Brain microvascular endothelial cell (primary cell): ENCODE results near the gene ASB18.

ENCODE experiments used
- DNase-seq: peaks from one replicate; pipeline ENCODE4 v3.0.0-alpha.2; 2020
- H3K27ac ChIP-seq: fragments of 250-450 bp; sonication (Bioruptor Pico); 2 replicates; pipeline ENCODE4 v1.5.1; 2020; ENCODE audit warnings: mild to moderate bottlenecking, moderate library complexity
- H3K27me3 ChIP-seq: fragments of 250-450 bp; sonication (Bioruptor Pico); replicated peaks from 2 replicates; pipeline ENCODE4 v1.5.1; 2020; ENCODE audit warnings: mild to moderate bottlenecking
- H3K36me3 ChIP-seq: fragments of 250-450 bp; sonication (Bioruptor Pico); replicated peaks from 2 replicates; pipeline ENCODE4 v1.5.1; 2020; ENCODE audit warnings: mild to moderate bottlenecking
- H3K4me3 ChIP-seq: 2 replicates; pipeline ENCODE4 v1.5.1; 2011; ENCODE audit warnings: low read depth, mild to moderate bottlenecking, control low read depth, low read length, moderate library complexity
- in situ Hi-C: cut with HindIII; loops from 2 replicates; pipeline ENCODE4 v1.10.0; 2017; ENCODE audit warnings: low sequenced_read_pairs, low pct_ligation_motif_present
- TF ChIP-seq, protein P1 (sequence below): IDR thresholded peaks from 2 replicates; pipeline ENCODE4 v1.5.1; 2011; ENCODE audit warnings: low read depth, mild to moderate bottlenecking, moderate library complexity, low read length, control low read depth, inconsistent platforms; ENCODE audit errors: missing control alignments

Gene ASB18

DNA sequence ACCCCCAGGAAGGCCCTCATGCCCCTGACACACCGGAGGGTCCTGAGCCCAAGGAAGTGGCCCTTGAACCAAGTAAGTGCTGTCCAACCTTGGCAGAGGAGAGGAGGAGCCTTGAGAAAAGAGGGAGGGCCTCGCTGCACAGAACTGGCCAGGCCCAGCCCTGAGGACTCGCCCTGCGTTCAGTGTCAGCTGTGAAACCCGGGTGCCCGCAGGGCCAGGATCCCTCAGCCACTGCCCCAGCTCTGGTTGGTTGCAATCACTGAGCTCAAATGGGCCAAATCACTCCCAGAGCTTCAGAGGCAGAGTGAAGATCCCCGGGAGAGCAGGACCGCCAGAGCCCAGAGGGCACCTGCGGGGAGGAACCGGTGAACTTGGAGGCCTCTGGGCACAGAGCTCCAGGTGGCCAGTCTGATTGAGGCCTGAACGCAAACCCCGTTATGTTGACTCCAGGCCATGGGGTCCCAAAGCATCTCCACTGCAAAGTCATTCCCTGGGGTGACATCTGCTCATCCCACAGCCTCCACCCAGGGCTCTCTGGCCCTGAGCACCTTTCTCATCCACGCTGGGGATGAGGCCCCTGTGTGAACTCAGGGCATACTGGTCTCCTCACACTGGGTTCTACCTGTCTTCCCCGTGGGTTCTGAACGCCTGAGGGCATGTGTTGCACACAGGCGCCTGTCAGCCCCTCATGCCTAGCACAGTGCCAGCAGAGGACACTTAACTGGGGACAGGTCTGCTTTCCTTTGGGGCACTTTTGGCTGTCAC, 107.9 kb downstream of the ASB18 start:
- H3K36me3 ChIP-seq: no peaks in the 10 kb centered on the region
- DNase-seq: no peak
- no peak overlapping the region for H3K4me3 ChIP-seq
- H3K27me3 ChIP-seq: peaks cover 2% of the 10 kb centered on the region
- no peak overlapping the region for H3K27ac ChIP-seq
- in situ Hi-C loops: no loop called here
- TF ChIP-seq, protein P1, sequence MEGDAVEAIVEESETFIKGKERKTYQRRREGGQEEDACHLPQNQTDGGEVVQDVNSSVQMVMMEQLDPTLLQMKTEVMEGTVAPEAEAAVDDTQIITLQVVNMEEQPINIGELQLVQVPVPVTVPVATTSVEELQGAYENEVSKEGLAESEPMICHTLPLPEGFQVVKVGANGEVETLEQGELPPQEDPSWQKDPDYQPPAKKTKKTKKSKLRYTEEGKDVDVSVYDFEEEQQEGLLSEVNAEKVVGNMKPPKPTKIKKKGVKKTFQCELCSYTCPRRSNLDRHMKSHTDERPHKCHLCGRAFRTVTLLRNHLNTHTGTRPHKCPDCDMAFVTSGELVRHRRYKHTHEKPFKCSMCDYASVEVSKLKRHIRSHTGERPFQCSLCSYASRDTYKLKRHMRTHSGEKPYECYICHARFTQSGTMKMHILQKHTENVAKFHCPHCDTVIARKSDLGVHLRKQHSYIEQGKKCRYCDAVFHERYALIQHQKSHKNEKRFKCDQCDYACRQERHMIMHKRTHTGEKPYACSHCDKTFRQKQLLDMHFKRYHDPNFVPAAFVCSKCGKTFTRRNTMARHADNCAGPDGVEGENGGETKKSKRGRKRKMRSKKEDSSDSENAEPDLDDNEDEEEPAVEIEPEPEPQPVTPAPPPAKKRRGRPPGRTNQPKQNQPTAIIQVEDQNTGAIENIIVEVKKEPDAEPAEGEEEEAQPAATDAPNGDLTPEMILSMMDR: no peak

DNA sequence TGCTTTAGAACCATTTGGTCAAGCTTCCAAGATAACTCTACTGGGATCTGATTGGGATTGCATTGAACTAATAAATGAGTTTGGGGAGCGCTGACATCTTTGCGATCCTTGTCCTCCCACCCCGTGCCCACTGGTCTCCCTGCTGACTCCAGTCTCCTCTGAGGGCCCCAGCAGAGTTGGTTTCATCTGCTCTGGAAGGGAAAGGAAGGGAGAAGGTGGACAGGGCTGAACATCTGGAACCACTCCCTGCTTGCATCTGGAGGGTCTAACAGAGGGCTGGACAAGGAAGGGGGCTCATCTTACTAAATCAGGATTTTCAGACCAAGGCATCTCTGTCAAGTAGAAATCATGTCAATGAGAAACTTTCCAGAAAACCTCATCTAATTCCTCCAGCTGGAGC, 108.8 kb downstream of the ASB18 start:
- Histone ChIP-seq H3K27ac (no peak overlapping the region), H3K36me3 (no peaks in the 10 kb centered on the region), H3K4me3 (no peak overlapping the region), H3K27me3 (peaks cover 2% of the 10 kb centered on the region)
- TF ChIP-seq, protein P1: no peak
- in situ Hi-C loops: no loop called here
- DNase-seq: no peak

DNA sequence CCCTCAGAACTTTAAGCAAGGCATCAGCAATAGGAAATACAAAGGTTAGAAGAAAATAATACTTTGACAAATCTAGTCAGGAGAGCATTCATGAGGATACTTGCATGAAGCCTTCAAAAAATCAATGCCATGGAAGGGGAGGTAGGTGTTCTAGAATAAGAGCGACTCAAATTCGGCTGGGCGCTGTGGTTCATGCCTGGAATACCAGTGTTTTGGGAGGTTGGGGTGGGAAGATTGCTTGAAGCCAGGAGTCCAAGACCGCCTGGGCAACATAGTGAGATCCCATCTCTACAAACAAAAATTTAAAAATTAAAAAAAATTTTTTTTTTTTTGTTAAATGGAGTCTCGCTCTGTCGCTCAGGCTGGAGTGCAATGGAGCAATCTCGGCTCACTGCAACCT, 117.8 kb downstream of the ASB18 start:
- Histone ChIP-seq H3K36me3 (no peaks in the 10 kb centered on the region), H3K27ac (no peak overlapping the region), H3K4me3 (no peak overlapping the region), H3K27me3 (no peaks in the 10 kb centered on the region)
- no peak for DNase-seq
- TF ChIP-seq, protein P1: no peak
- in situ Hi-C loops: no loop called here

DNA sequence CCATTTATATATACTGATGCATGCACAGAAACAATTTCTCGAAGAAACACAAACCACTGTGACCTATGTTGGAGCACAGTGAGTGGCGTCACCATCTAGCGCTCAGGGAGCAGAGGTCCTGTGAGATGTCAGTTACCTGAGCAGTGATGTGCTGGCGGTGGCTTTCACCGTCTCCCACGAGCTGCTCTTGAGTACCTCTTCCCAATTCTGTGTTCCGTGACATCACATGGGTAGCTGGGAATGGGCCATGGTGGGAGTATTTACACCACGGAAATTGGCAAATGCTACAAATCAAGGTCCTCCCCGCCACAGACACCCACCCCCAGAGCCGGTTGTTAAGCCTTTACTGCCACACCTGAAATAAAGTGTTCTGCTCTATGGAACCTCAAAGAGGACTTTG, 120.4 kb downstream of the ASB18 start:
- TF ChIP-seq, protein P1: no peak
- Histone ChIP-seq H3K27me3 (no peaks in the 10 kb centered on the region), H3K4me3 (no peak overlapping the region), H3K36me3 (no peaks in the 10 kb centered on the region), H3K27ac (no peak overlapping the region)
- in situ Hi-C loops: no loop called here
- no peak for DNase-seq
